SH-SY5Y (cell line): ENCODE results near the gene TEX12.

ENCODE experiments used
- GATA2 ChIP-seq: IDR thresholded peaks from 2 replicates; pipeline ENCODE4 v1.6.1; 2011; ENCODE audit warnings: mild to moderate bottlenecking, low read depth, low read length
- GATA3 ChIP-seq: IDR thresholded peaks from 2 replicates; pipeline ENCODE4 v1.6.1; 2011; ENCODE audit warnings: low read depth, mild to moderate bottlenecking, low read length, moderate library complexity

Gene TEX12

DNA sequence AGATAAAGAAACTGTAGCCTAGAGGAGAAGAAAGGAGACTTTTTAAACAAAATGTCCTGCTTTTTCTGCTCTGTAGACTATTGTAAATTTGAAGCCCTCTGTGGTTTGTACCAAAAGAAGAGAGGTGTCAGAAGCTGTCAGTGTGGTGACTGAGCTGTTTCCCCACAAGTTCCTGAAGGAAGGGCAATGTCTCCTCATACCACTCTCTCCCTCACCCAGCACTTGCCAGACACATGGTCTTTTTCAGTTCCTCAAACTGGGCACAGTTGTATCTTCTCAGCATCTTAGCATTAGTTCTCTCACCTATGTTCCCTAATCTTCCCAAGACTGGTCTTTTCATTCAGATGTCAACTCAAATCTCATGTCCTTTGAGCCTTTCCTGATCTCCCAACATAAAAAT, 12.4 kb downstream of the TEX12 start:
- TF ChIP-seq GATA2 = no peak
- no peak for TF ChIP-seq GATA3

DNA sequence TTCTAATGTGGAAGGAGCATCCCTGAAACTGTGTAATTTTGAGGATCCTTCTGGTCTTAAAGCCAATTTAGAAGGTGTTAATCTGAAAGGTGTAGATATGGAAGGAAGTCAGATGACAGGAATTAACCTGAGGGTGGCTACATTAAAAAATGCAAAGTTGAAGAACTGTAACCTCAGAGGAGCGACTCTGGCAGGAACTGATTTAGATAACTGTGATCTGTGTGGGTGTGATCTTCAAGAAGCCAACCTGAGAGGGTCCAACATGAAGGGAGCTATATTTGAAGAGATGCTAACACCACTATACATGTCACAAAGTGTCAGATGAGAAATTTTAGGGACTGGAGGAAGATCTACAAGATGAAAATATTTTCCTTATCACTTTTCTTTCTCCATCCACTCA, 15.7 kb downstream of the TEX12 start:
- TF ChIP-seq GATA2 = no peak
- TF ChIP-seq GATA3 = no peak

DNA sequence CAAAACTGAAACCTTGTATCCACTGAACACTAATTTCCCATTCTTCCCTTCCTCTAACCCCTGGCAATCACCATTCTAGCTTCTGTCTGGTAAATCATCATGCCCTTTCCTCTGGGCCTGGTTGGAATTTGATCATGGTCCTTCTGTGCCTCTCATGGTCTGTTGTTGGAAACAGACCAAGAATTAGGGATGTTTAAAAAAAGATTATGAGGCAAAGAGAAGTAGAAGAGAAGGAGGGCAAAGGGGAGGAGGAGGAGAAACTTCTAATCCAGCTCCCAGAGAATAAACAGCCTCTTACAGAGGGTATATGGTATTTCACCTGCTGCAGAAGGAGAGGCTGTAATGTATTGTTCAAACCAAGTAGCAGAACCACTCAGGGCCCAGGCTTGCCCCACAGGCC, 18.7 kb downstream of the TEX12 start:
- no peak for TF ChIP-seq GATA3
- no peak for TF ChIP-seq GATA2

DNA sequence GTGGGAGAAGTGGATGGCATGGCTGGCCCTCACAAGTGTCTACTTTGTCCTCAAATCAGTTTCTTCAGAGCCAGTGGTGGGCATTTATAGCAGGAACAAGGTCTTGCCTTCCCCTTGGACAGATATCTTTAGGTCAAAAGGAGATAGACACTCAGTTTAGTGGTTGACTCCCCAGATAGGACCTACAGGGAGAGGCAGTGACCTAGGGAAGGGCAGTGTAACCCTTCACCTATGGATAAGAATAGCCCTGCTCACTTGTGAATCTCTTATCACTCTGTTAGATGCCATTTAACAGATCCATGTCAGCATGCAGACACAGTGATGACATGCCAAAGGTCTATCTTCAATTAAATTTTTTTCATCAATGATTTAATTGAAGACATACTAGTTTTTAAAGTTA, 19.1 kb downstream of the TEX12 start:
- TF ChIP-seq GATA2 = no peak; the same call in 1 of the 2 replicates
- no peak; the same call in 1 of the 2 replicates for TF ChIP-seq GATA3

DNA sequence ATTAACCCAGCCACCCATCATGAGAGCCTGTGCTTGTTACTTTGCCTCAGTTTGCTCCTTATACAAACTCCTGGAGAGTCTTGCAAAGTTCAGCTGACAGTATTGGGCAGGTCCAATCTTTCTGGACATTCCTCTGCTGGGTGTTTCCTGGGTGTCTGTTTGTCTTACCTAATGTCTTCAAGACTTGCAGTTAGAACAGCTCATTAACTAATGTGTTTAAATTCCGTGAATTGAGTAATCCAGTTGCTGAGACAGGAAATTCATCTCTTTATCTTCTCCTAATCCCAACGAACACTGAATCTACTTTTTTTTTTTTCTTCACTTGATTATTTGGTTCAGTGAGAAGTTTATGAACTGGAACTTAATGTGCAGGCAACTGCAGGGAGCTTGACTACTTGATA, 28.8 kb downstream of the TEX12 start:
- TF ChIP-seq GATA2 (no peak), GATA3 (no peak)

DNA sequence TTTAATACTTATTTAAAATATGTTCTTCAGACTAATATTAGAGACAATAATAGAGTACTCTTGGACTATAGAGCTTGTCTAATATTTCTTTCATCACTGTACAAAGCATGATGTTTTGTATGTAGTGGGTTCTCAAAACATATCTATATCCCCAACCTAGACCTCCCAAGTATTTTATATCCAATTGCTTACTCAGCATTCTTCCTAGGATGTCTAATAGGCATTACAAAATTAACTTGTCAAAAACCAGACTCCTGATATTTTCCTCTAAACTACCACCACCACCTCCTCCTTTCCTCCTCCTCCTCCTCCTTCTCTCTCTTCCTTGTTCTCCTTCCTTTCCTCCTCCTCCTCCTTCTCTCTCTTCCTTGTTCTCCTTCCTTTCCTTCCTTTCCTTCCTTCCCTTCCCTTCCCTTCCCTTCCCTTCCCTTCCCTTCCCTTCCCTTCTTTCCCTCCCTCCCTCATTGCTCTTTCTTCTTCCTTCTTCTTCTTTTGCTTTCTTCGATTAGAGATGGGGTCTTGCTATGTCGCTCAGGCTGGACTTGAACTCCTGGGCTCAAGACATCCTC, 29.4 kb downstream of the TEX12 start:
- TF ChIP-seq GATA2 (no peak), GATA3 (no peak)

DNA sequence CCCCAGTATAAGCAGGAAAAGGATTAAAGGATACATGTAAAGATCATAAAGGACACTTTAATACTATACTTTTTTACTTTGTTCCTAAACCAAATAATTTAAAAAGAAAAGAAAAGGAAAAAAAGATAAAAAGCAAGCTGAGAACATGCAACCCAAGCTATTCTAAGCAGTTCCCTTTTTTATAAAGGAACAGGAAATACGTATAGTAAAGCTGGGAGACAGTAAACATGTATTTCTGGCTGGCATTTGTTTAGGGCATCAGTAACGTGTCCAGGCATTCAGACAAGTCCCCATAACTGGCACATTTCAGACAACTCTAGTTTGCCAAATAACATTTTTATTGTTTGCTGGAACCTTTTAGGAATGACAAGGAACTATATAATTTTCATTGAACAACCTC, 33.1 kb downstream of the TEX12 start:
- TF ChIP-seq GATA3 = no peak
- TF ChIP-seq GATA2 = no peak

DNA sequence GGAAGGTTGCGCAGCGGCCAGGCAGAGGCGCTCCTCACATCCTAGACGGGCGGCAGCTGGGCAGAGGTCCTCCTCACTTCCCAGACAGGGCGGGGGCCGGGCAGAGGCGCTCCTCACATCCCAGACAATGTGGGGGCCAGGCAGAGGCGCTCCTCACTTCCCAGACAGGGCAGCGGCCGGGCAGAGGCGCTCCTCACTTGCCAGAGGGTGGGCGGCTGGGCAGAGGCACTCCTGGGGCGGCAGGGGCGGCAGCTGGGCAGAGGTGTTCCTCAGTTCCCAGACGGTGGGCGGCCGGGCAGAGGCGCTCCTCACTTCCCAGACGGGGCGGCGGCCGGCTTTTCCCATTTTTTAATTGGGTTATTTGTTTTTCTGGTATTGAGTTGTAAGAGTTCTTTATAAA, 38.9 kb downstream of the TEX12 start:
- TF ChIP-seq GATA2 (no peak), GATA3 (no peak)

DNA sequence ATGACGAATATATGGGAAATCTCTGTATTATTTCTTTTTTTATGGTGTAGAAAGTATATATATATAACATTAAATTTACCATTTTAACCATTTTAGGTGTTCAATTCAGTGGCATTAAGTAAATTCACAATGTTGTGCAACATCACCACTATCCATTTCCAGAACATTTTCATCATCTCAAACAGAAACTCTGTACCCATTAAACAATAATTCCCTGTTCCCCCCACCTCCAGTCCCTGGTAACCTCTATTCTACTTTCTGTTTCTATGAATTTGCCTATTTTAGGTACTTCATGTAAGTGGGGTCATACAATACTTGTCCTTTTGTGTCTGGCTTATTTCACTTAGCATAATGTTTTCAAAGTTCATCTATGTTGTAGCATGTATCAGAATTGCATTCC, 43.7 kb downstream of the TEX12 start:
- TF ChIP-seq GATA3 = no peak
- TF ChIP-seq GATA2 = no peak

DNA sequence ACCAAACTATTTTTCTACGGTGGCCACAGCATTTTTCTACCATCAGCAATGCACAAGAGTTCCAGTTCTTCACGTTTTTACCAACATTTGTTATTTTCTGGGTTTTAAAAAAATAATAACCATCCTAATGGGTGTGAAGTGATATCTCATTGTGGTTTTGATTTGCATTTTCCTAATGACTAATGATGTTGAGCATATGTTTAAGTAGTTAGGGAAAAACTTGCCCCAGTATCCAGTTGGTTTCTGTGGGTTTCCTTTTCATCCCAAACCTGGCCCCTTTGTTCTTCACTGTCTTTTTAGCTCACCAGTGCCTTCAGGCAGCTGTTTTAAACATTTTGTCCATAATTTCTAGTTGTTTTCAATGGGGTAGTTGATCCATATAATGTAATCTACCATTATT, 44.4 kb downstream of the TEX12 start:
- TF ChIP-seq GATA2 = no peak
- no peak for TF ChIP-seq GATA3

DNA sequence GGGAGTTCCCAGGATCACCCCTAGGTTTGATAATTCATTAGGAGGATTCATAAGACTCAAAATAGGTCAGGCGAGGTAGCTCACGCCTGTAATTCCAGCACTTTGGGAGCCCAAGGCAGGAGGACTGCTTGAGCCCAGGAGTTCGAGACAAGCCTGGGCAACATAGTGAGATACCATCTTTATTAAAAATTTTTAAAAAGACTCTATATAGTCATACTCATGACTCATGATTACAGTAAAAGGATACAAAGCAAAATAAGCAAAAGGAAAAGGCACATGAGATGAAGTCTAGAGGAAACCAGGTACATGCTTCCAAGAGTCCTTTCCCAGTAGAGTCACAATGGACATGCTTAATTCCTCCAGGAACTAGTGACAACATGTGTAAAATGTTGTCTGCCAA, 45.1 kb downstream of the TEX12 start:
- no peak for TF ChIP-seq GATA3
- no peak for TF ChIP-seq GATA2

DNA sequence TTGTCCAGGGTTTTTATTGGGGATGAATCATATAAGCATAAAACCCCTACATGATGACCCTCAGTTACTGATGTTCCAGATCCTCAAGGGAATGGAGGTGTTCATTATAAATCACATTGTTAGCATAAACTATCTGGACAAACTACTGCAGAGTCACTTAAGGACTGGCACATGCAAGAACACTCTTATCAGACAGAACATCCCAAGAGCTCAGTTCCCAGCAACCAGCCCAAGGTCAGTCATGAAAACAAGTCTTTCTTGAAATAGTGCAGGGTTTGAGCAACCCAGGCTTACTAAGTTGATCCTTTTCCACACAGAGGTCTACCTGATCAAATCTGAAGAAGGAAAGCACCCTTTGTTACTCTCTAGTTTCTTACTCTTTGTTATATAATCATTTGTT, 45.5 kb downstream of the TEX12 start:
- TF ChIP-seq GATA2 (no peak), GATA3 (no peak)

DNA sequence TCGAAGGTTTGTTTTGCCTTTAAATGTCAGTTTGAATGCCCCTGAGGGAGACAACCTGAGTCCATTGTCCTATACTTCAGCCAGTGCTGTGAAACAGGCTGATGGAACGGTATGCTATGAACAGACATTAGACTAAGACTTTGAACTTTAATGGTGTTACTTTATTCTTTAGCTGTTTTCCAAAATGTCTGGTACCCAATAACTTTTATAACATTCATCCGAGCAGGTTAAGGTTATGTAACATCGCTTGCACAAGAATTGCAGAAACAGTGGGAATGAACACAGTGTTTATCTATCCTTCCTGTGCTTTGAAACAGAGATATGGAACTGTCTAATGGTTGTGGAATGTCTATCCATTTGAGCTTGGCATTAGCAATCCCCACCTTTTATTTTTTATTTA, 46.6 kb downstream of the TEX12 start:
- TF ChIP-seq GATA3 (no peak), GATA2 (no peak)

DNA sequence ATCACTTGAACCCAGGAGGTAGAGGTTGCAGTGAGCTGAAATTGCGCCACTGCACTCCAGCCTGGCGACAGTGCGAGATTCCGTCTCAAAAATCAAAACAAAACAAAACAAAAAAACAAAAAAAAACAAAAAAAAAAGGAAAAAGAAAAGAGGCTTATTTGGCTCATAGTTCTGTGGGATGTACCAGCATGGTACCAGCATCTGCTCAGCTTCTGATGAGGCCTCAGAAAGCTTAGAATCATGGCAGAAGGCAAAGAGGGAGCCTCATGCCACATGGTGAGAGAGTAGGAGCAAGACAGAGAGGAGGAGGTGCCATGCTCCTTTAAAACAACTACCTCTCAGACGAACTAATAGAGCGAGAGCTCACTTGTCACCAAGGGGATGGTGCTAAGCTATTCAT, 48.4 kb downstream of the TEX12 start:
- TF ChIP-seq GATA3 (no peak), GATA2 (no peak)

DNA sequence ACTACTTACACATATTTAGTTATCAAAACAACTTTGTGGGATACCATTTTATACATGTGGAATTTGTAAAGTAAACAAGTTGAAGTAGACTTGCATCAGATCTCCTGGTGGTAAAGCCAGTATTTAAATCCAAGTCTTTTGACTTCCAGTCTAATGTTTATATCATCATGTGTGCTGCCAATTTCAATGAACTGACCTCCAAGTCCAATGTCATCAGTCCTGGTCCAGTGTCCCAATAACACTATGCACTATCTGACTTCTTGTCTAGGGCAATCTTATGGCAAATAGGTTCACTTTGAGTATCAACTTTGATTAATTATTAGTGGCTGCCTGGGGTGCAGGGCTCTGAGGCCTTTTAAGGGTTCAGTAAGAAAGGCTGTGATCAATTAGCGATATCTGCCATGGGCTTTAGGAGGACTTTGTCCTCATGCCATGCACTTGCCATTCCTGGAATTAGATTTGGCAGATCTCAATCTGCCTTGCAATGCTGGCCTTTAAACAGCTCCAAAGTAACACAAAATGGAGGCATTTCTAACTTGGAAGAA, 49.5 kb downstream of the TEX12 start:
- no peak for TF ChIP-seq GATA3
